HUES48 (cell line): Measurements from ENCODE around the gene AFMID.
"Not testable (repeated sequence)": the region's sequence is repeated elsewhere in the genome, so short reads cannot be mapped to it uniquely, and the experiment has no call there.

Experiments
- H3K27ac ChIP-seq: one replicate; pipeline ENCODE4 v1.7.0; 2013; ENCODE audit warnings: low read depth, low read length, inconsistent platforms
- H3K27me3 ChIP-seq: 2 replicates; pipeline ENCODE4 v1.6.1; 2013; ENCODE audit warnings: mild to moderate bottlenecking, low read length; ENCODE audit not compliant: control insufficient read depth, insufficient read depth
- H3K36me3 ChIP-seq: 2 replicates; pipeline ENCODE4 v1.6.1; 2013; ENCODE audit warnings: low read length; ENCODE audit not compliant: control insufficient read depth, insufficient read depth
- H3K4me1 ChIP-seq: 2 replicates; pipeline ENCODE4 v1.6.1; 2013; ENCODE audit warnings: mild to moderate bottlenecking, low read length; ENCODE audit not compliant: control insufficient read depth, insufficient read depth
- H3K4me3 ChIP-seq: 2 replicates; pipeline ENCODE4 v1.5.1; 2013; ENCODE audit warnings: mild to moderate bottlenecking, low read depth, low read length
- H3K9ac ChIP-seq: 2 replicates; pipeline ENCODE4 v1.6.1; 2013; ENCODE audit warnings: mild to moderate bottlenecking, low read depth, low read length, moderate library complexity
- H3K9me3 ChIP-seq: 2 replicates; pipeline ENCODE4 v1.6.1; 2013; ENCODE audit warnings: low read length; ENCODE audit not compliant: control insufficient read depth, insufficient read depth

Gene AFMID

GRCh38 chr17:78226759-78227454, 39.7 kb downstream of the AFMID start:
- H3K4me3 ChIP-seq = no peak overlapping the region
- no peaks in the 10 kb centered on the region for H3K4me1 ChIP-seq
- H3K27me3 ChIP-seq = peaks cover 17% of the 10 kb centered on the region
- H3K9ac ChIP-seq = no peak overlapping the region
- H3K9me3 ChIP-seq = no peaks in the 10 kb centered on the region
- peaks cover 27% of the 10 kb centered on the region for H3K36me3 ChIP-seq
- H3K27ac ChIP-seq = no peak overlapping the region

- no peaks in the 10 kb centered on the region for H3K4me1 ChIP-seq
- peaks cover 27% of the 10 kb centered on the region for H3K36me3 ChIP-seq
- H3K27ac ChIP-seq = no peak overlapping the region
Observed at GRCh38 chr17:78227455-78227916, 40.3 kb downstream of the AFMID start.

GRCh38 chr17:78228176-78228575, 41.0 kb downstream of the AFMID start:
- Histone ChIP-seq H3K27ac (no peak overlapping the region), H3K4me1 (no peaks in the 10 kb centered on the region), H3K4me3 (no peak overlapping the region), H3K9me3 (no peaks in the 10 kb centered on the region), H3K36me3 (peaks cover 21% of the 10 kb centered on the region), H3K27me3 (peaks cover 29% of the 10 kb centered on the region), H3K9ac (no peak overlapping the region)

More at GRCh38 chr17:78227455-78227916, 40.3 kb downstream of the AFMID start:
- H3K4me3 ChIP-seq = no peak overlapping the region
- H3K9ac ChIP-seq = no peak overlapping the region
- H3K9me3 ChIP-seq = no peaks in the 10 kb centered on the region
- peaks cover 22% of the 10 kb centered on the region for H3K27me3 ChIP-seq

GRCh38 chr17:78230252-78230962, 43.2 kb downstream of the AFMID start:
- H3K9ac ChIP-seq = no peak overlapping the region
- no peaks in the 10 kb centered on the region for H3K36me3 ChIP-seq
- H3K4me3 ChIP-seq = no peak overlapping the region
- peaks cover 29% of the 10 kb centered on the region for H3K27me3 ChIP-seq
- no peaks in the 10 kb centered on the region for H3K9me3 ChIP-seq
- no peak overlapping the region for H3K27ac ChIP-seq
- no peaks in the 10 kb centered on the region for H3K4me1 ChIP-seq

- no peak within 1 kb of the TSS for H3K27ac ChIP-seq
- H3K9ac ChIP-seq = no peak within 1 kb of the TSS
- no peaks in the 10 kb centered on the region for H3K9me3 ChIP-seq
- H3K36me3 ChIP-seq = no peaks in the 10 kb centered on the region
- H3K4me3 ChIP-seq = peak within 1 kb of the TSS; percentile 68
- H3K4me1 ChIP-seq = no peaks in the 10 kb centered on the region
- peaks cover 29% of the 10 kb centered on the region for H3K27me3 ChIP-seq
Observed at GRCh38 chr17:78230996-78231935, 44.1 kb downstream of the AFMID start, which contains the start of gene TMEM235. TSS of gene TMEM235 (plus strand) at chr17:78231631. CDS start at chr17:78232024, 393 bp downstream.

- no peak overlapping the region for H3K27ac ChIP-seq
- no peaks in the 10 kb centered on the region for H3K4me1 ChIP-seq
- H3K36me3 ChIP-seq = no peaks in the 10 kb centered on the region
- no peak overlapping the region for H3K9ac ChIP-seq
- H3K9me3 ChIP-seq = no peaks in the 10 kb centered on the region
- H3K27me3 ChIP-seq = peaks cover 29% of the 10 kb centered on the region
- peak overlapping the region; percentile 64 for H3K4me3 ChIP-seq
Observed at GRCh38 chr17:78231991-78232858, 45.1 kb downstream of the AFMID start.

GRCh38 chr17:78232859-78233173, 45.7 kb downstream of the AFMID start:
- H3K9me3 ChIP-seq = no peaks in the 10 kb centered on the region

GRCh38 chr17:78233678-78234077, 46.5 kb downstream of the AFMID start:
- Histone ChIP-seq H3K9me3 (no peaks in the 10 kb centered on the region), H3K4me3 (no peak overlapping the region), H3K27me3 (peaks cover 29% of the 10 kb centered on the region), H3K36me3 (no peaks in the 10 kb centered on the region), H3K27ac (no peak overlapping the region), H3K9ac (no peak overlapping the region), H3K4me1 (no peaks in the 10 kb centered on the region)

More at GRCh38 chr17:78232859-78233173, 45.7 kb downstream of the AFMID start:
- no peak overlapping the region for H3K27ac ChIP-seq
- no peaks in the 10 kb centered on the region for H3K36me3 ChIP-seq
- H3K27me3 ChIP-seq = peaks cover 29% of the 10 kb centered on the region
- no peak overlapping the region for H3K9ac ChIP-seq
- H3K4me3 ChIP-seq = no peak overlapping the region
- H3K4me1 ChIP-seq = no peaks in the 10 kb centered on the region

GRCh38 chr17:78234261-78234865, 47.2 kb downstream of the AFMID start:
- peaks cover 29% of the 10 kb centered on the region for H3K27me3 ChIP-seq
- H3K9me3 ChIP-seq = no peaks in the 10 kb centered on the region
- H3K4me3 ChIP-seq = no peak overlapping the region
- H3K27ac ChIP-seq = no peak overlapping the region
- no peaks in the 10 kb centered on the region for H3K36me3 ChIP-seq
- no peak overlapping the region for H3K9ac ChIP-seq
- no peaks in the 10 kb centered on the region for H3K4me1 ChIP-seq

- not testable (repeated sequence) for H3K9ac ChIP-seq
Observed at GRCh38 chr17:78235022-78235421, 47.9 kb downstream of the AFMID start.

More at GRCh38 chr17:78235022-78235421, 47.9 kb downstream of the AFMID start:
- H3K27ac ChIP-seq, H3K4me1 ChIP-seq, H3K36me3 ChIP-seq, H3K4me3 ChIP-seq, H3K9me3 ChIP-seq: not testable (repeated sequence)
- H3K27me3 ChIP-seq = peaks cover 29% of the 10 kb centered on the region
